Caco-2 (cell line): ENCODE results near the gene DPP9. TPM values are rescaled to one million over a fixed set of nuclear protein-coding genes. Genes with fewer than 3 reads are reported as not detected.
A peak's percentile ranks its signal among the peaks of the same experiment; 100 is the strongest.

Source experiments
- BruUV-seq: library from RNA; stranded (reverse); fragments of 400-500 nt; replicated peaks from 2 replicates; lab custom pipeline; 2021; lab: Mats Ljungman, UMichigan
- CTCF ChIA-PET: fragments of 300-600 bp; sonication (Branson Sonifier 250); formaldehyde crosslinking; loops from one replicate; lab custom pipeline; 2022; ENCODE audit warnings: antibody characterized with exemption; lab: Charles Lee
- POLR2A ChIA-PET: fragments of 300-600 bp; sonication (Branson Sonifier 250); formaldehyde crosslinking; loops from one replicate; lab custom pipeline; 2022; ENCODE audit warnings: antibody characterized with exemption; lab: Charles Lee
- DNase-seq, 2 experiments: peaks; one replicate each; pipeline versions ENCODE4 v3.0.0 to v3.0.0-alpha.2; 2020 to 2022
- H3K27me3 ChIP-seq: replicated peaks from 2 replicates; pipeline ENCODE4 v1.6.0; 2011; ENCODE audit warnings: low read length; ENCODE audit not compliant: control insufficient read depth, insufficient read depth
- H3K36me3 ChIP-seq: 2 replicates; pipeline ENCODE4 v1.5.1; 2011; ENCODE audit warnings: low read length; ENCODE audit not compliant: control insufficient read depth, insufficient read depth
- H3K4me1 ChIP-seq: fragments of 250-450 bp; sonication (Bioruptor Pico); 2 replicates; pipeline ENCODE4 v1.5.1; 2020; ENCODE audit warnings: mild to moderate bottlenecking
- H3K4me3 ChIP-seq: 2 replicates; pipeline ENCODE4 v1.5.1; 2011; ENCODE audit warnings: low read depth, mild to moderate bottlenecking, control low read depth, low read length
- H3K9me3 ChIP-seq: fragments of 250-450 bp; sonication (Bioruptor Pico); 2 replicates; pipeline ENCODE4 v1.5.1; 2020; ENCODE audit warnings: mild to moderate bottlenecking, moderate library complexity
- H3K27ac Mint-ChIP-seq: one replicate; pipeline ENCODE4 v1.8.0; 2022; ENCODE audit warnings: mixed read lengths; ENCODE audit not compliant: unreplicated experiment
- H3K27me3 Mint-ChIP-seq: one replicate; pipeline ENCODE4 v1.8.0; 2022; ENCODE audit warnings: mixed read lengths; ENCODE audit not compliant: insufficient read depth, unreplicated experiment
- H3K36me3 Mint-ChIP-seq: one replicate; pipeline ENCODE4 v1.8.0; 2022; ENCODE audit warnings: mild to moderate bottlenecking, mixed read lengths; ENCODE audit not compliant: insufficient read depth, unreplicated experiment
- H3K4me1 Mint-ChIP-seq: one replicate; pipeline ENCODE4 v1.8.0; 2022; ENCODE audit warnings: low read depth, mixed read lengths; ENCODE audit not compliant: unreplicated experiment
- H3K4me3 Mint-ChIP-seq: one replicate; pipeline ENCODE4 v1.8.0; 2022; ENCODE audit warnings: mild to moderate bottlenecking, moderate library complexity, mixed read lengths; ENCODE audit not compliant: unreplicated experiment
- H3K9me3 Mint-ChIP-seq: one replicate; pipeline ENCODE4 v1.8.0; 2022; ENCODE audit warnings: mixed read lengths; ENCODE audit not compliant: unreplicated experiment
- intact Hi-C: fragments of 100-400 bp; cut with micrococcal nuclease; formaldehyde crosslinking; loops from one replicate; pipeline ENCODE4 v1.10.0; 2022; ENCODE audit not compliant: unreplicated experiment
- total RNA-seq: library from RNA; stranded (reverse); gene quantifications from 2 replicates; pipeline ENCODE4 v1.2.3, GENCODE V29; 2022
- TF ChIP-seq, protein P1 (sequence below), 2 experiments: fragments of 200-600 bp in 1 of 2; IDR thresholded peaks; 1 replicate in 1 of 2; 2 replicates in 1 of 2; pipeline versions ENCODE4 v1.5.1 to v1.8.0; 2011 to 2022; ENCODE audit warnings: antibody characterized with exemption in 1 of 2, control low read depth in 1 of 2, inconsistent platforms in 1 of 2, low read depth in 1 of 2, low read length in 1 of 2, mild to moderate bottlenecking in 1 of 2, moderate library complexity in 1 of 2; ENCODE audit not compliant: insufficient read depth in 1 of 2, severe bottlenecking in 1 of 2, unreplicated experiment in 1 of 2

The DPP9 gene
- total RNA-seq, 1 experiment from 2014 or later: 63.2 TPM

DNA sequence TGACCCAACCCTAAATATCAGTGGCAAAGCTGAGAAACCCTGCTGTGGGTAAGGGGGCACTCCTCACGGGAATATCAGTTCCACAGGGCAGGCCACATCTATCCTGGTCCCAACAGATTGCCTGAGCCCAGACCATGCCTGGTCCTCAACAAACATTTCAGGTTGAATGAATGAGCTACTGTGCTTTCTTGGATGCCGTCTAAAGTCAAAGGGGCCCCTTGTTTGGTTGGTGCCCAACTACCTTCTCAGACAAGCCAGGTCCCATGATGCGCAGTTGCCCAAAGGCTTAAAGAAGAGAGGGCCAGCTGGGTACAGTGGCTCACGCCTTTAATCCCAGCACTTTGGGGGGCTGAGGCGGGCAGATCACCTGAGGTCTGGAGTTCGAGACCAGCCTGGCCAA, 2.4 kb downstream of the DPP9 start:
- H3K9me3 Mint-ChIP-seq: no peaks in the 10 kb centered on the region
- POLR2A ChIA-PET: no interaction called here
- H3K36me3 ChIP-seq: peaks cover 5% of the 10 kb centered on the region; the same call in 1 of the 2 replicates
- peaks cover 18% of the 10 kb centered on the region for H3K4me1 Mint-ChIP-seq
- peaks cover 16% of the 10 kb centered on the region; the same call in 1 of the 2 replicates for H3K4me1 ChIP-seq
- no peak for DNase-seq
- no peaks in the 10 kb centered on the region for H3K9me3 ChIP-seq
- H3K36me3 Mint-ChIP-seq: peaks cover 54% of the 10 kb centered on the region
- H3K27me3 Mint-ChIP-seq: no peaks in the 10 kb centered on the region
- H3K27me3 ChIP-seq: no peaks in the 10 kb centered on the region
- no peak overlapping the region for H3K4me3 ChIP-seq
- H3K27ac Mint-ChIP-seq: no peak overlapping the region
- CTCF ChIA-PET: no interaction called here
- BruUV-seq: no TSS peak
- TF ChIP-seq, protein P1, sequence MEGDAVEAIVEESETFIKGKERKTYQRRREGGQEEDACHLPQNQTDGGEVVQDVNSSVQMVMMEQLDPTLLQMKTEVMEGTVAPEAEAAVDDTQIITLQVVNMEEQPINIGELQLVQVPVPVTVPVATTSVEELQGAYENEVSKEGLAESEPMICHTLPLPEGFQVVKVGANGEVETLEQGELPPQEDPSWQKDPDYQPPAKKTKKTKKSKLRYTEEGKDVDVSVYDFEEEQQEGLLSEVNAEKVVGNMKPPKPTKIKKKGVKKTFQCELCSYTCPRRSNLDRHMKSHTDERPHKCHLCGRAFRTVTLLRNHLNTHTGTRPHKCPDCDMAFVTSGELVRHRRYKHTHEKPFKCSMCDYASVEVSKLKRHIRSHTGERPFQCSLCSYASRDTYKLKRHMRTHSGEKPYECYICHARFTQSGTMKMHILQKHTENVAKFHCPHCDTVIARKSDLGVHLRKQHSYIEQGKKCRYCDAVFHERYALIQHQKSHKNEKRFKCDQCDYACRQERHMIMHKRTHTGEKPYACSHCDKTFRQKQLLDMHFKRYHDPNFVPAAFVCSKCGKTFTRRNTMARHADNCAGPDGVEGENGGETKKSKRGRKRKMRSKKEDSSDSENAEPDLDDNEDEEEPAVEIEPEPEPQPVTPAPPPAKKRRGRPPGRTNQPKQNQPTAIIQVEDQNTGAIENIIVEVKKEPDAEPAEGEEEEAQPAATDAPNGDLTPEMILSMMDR (IDR thresholded peaks at IDR 0.05; ENCODE audit: insufficient read depth in 1 of 2, low read depth in 1 of 2, low read length in 1 of 2, severe bottlenecking in 1 of 2, unreplicated experiment in 1 of 2): no peak
- peak overlapping the region; percentile 98 for H3K4me3 Mint-ChIP-seq
- intact Hi-C loops: loop anchor here (5.0 kb wide), 1 partner anchor 49 kb away; the partner anchor contains the start of gene MYDGF

- intact Hi-C loops: loop anchor here (5.0 kb wide), 1 partner anchor 48 kb away; the partner anchor contains the start of gene MYDGF
- peaks cover 24% of the 10 kb centered on the region for H3K4me1 Mint-ChIP-seq
- Histone ChIP-seq H3K4me1 (peaks cover 24% of the 10 kb centered on the region; the same call in 1 of the 2 replicates), H3K4me3 (no peak overlapping the region), H3K36me3 (peaks cover 5% of the 10 kb centered on the region; the same call in 1 of the 2 replicates), H3K27me3 (no peaks in the 10 kb centered on the region), H3K9me3 (no peaks in the 10 kb centered on the region)
- peaks cover 57% of the 10 kb centered on the region for H3K36me3 Mint-ChIP-seq
- H3K9me3 Mint-ChIP-seq: no peaks in the 10 kb centered on the region
- no peaks in the 10 kb centered on the region for H3K27me3 Mint-ChIP-seq
- no TSS peak for BruUV-seq
- TF ChIP-seq, protein P1 (IDR thresholded peaks at IDR 0.05; ENCODE audit: insufficient read depth in 1 of 2, low read depth in 1 of 2, low read length in 1 of 2, severe bottlenecking in 1 of 2, unreplicated experiment in 1 of 2): no peak
- no peak overlapping the region for H3K4me3 Mint-ChIP-seq
- ChIA-PET POLR2A (no interaction called here), CTCF (no interaction called here)
- no peak overlapping the region for H3K27ac Mint-ChIP-seq
- DNase-seq: no peak
Observed at GRCh38 chr19:4720037-4720700, 3.5 kb downstream of the DPP9 start.

DNA sequence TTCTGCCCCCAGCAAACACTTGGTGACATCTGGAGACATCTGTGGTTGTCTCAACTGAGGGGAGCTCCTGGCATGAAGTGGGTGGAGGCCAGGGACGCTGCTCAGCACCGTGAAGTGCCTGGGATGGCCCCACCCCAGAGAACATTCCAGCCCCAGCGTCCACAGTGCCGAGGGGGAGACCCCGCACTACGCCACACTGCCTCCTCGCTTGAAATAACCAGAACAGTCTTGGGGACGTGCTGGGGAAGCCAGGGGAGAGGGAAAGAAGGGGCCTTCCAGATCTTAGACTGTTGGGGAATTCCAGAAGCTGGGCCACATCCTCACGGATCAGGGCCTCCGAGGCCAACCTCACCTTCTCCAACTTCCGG, 4.2 kb downstream of the DPP9 start:
- H3K4me3 Mint-ChIP-seq: no peak overlapping the region
- H3K36me3 Mint-ChIP-seq: peaks cover 57% of the 10 kb centered on the region
- H3K27ac Mint-ChIP-seq: no peak overlapping the region
- H3K36me3 ChIP-seq: peaks cover 5% of the 10 kb centered on the region; the same call in 1 of the 2 replicates
- no TSS peak for BruUV-seq
- peaks cover 24% of the 10 kb centered on the region; the same call in 1 of the 2 replicates for H3K4me1 ChIP-seq
- H3K4me1 Mint-ChIP-seq: peaks cover 19% of the 10 kb centered on the region
- TF ChIP-seq, protein P1 (IDR thresholded peaks at IDR 0.05; ENCODE audit: insufficient read depth in 1 of 2, low read depth in 1 of 2, low read length in 1 of 2, severe bottlenecking in 1 of 2, unreplicated experiment in 1 of 2): no peak
- H3K9me3 Mint-ChIP-seq: no peaks in the 10 kb centered on the region
- POLR2A ChIA-PET: no interaction called here
- intact Hi-C loops: no loop called here
- no peaks in the 10 kb centered on the region for H3K9me3 ChIP-seq
- H3K4me3 ChIP-seq: no peak overlapping the region
- DNase-seq: no peak
- no peaks in the 10 kb centered on the region for H3K27me3 Mint-ChIP-seq
- CTCF ChIA-PET: no interaction called here
- H3K27me3 ChIP-seq: no peaks in the 10 kb centered on the region
